ENCODE data around the gene ABCC1. TPM values are rescaled to one million over a fixed set of nuclear protein-coding genes. Genes with fewer than 3 reads are reported as not detected.

The ABCC1 gene
- total and polyA plus RNA-seq, 2 of the 8 experiments (the other 6 are each of a cell fraction or from before 2014, with no cell fraction given) = 42.6 to 66.8 TPM

GRCh38 chr16:16003719-16004313, 54.4 kb downstream of the ABCC1 start:
- H3K27ac ChIP-seq (ENCODE audit: low read depth, low read length) = no peak overlapping the region
- H2BK5ac ChIP-seq (ENCODE audit: low read depth, low read length) = no peak overlapping the region
- H3K79me2 ChIP-seq (ENCODE audit: control insufficient read depth in 1 of 2, insufficient read depth in 2 of 2, low read length in 2 of 2) = peaks cover 0 to 56% of the 10 kb centered on the region in 2 experiments; a peak in 2 of 4 replicates
- ChIA-PET CTCF (ENCODE audit: partially characterized antibody) (no interaction called here), POLR2A (ENCODE audit: partially characterized antibody) (interaction anchor here (1.0 kb wide), 1 partner anchor 54 kb away, joined by 6 read pairs; no protein-coding TSS in a partner anchor)
- TF ChIP-seq SRF (IDR thresholded peaks at IDR 0.05; ENCODE audit: low read depth, low read length) (no peak), SAP30 (IDR thresholded peaks at IDR 0.05; ENCODE audit: insufficient read depth, insufficient replicate concordance, low read length) (no peak), TAF1 (IDR thresholded peaks at IDR 0.05; ENCODE audit: low read depth, low read length) (no peak)
- H4K5ac ChIP-seq (ENCODE audit: insufficient read length, low read depth, low read length) = no peak overlapping the region
- FAIRE-seq (no peak), DNase-seq (ENCODE audit: low read depth in 1 of 2, low spot score in 2 of 2) (no peak)
- no peaks in the 10 kb centered on the region for H3K27me3 ChIP-seq (replicated peaks in 1 of 4; ENCODE audit: control insufficient read depth in 3 of 4, extremely low read depth in 1 of 4, insufficient read depth in 3 of 4, low read length in 3 of 4)
- H3K23me2 ChIP-seq (ENCODE audit: low read depth, low read length) = peaks cover 13% of the 10 kb centered on the region; the same call in 1 of the 2 replicates
- H3K36me3 ChIP-seq (ENCODE audit: control insufficient read depth in 2 of 4, insufficient read depth in 4 of 4, low read length in 3 of 4) = 0 out of 8 replicates have a peak, but pooled peaks cover 0 to under 1% (median 0%) of the 10 kb centered on the region in 4 experiments
- no peak overlapping the region for H3K4me2 ChIP-seq (ENCODE audit: insufficient read depth in 1 of 2, low read depth in 2 of 2, low read length in 2 of 2)
- no peak overlapping the region for H2AFZ ChIP-seq (ENCODE audit: low read length)
- peaks cover 3 to 16% of the 10 kb centered on the region in 2 experiments for H4K20me1 ChIP-seq (replicated peaks in 1 of 2; ENCODE audit: control insufficient read depth in 1 of 2, insufficient read depth in 2 of 2, low read length in 2 of 2)
- H4K8ac ChIP-seq (ENCODE audit: extremely low read depth, insufficient read depth, low read length) = no peak overlapping the region
- H4K91ac ChIP-seq (replicated peaks; ENCODE audit: insufficient read length, low read length) = no peak overlapping the region
- H2AK5ac ChIP-seq (ENCODE audit: low read depth, low read length) = no peak overlapping the region
- H2BK20ac ChIP-seq (ENCODE audit: low read length) = no peak overlapping the region
- no peak overlapping the region for H3K4ac ChIP-seq (replicated peaks; ENCODE audit: insufficient read length, low read depth, low read length)
- peaks cover 4% of the 10 kb centered on the region for H3K79me1 ChIP-seq (ENCODE audit: low read depth, low read length)
- 6% methylated on average over 1 of the region's 1 CpG; no CpG with 5 or more reads in 1 of the 2 experiments for WGBS, 2 experiments (ENCODE audit: extremely low coverage in 1 of 2, insufficient coverage in 1 of 2, insufficient read length in 1 of 2, insufficient replicate concordance in 2 of 2, low coverage in 1 of 2, low lambda C conversion rate in 2 of 2, missing lambda C conversion rate in 1 of 2)
- no peak overlapping the region for H3K14ac ChIP-seq (ENCODE audit: insufficient read length)
- H2BK12ac ChIP-seq (ENCODE audit: low read depth, low read length) = no peak overlapping the region
- no peak overlapping the region for H2BK120ac ChIP-seq (replicated peaks; ENCODE audit: low read depth, low read length)
- H3K4me1 ChIP-seq (replicated peaks in 1 of 4; ENCODE audit: control insufficient read depth in 3 of 4, insufficient read depth in 4 of 4, low read length in 3 of 4) = no peaks in the 10 kb centered on the region
- H3K18ac ChIP-seq (ENCODE audit: extremely low read depth, low read length) = no peak overlapping the region
- no peak overlapping the region for H2BK15ac ChIP-seq (ENCODE audit: low read length)
- no peak overlapping the region for H3K23ac ChIP-seq (ENCODE audit: insufficient read length)
- H3K4me3 ChIP-seq (ENCODE audit: extremely low read depth in 1 of 4, insufficient read depth in 2 of 4, low read depth in 3 of 4, low read length in 4 of 4) = no peak overlapping the region
- H3K9ac ChIP-seq (replicated peaks in 1 of 4; ENCODE audit: extremely low read depth in 1 of 4, low read depth in 3 of 4, low read length in 3 of 4) = no peak overlapping the region
- no peaks in the 10 kb centered on the region for H3K9me3 ChIP-seq (ENCODE audit: insufficient read depth in 2 of 2, low read depth in 1 of 2, low read length in 1 of 2)
- no peak overlapping the region for H3K56ac ChIP-seq (replicated peaks; ENCODE audit: insufficient read length, low read depth, low read length)
